GM10266 (cell line): Measurements from ENCODE around the gene EML1.

Experiments used
- DNase-seq: peaks from one replicate; pipeline ENCODE4 v3.0.0; 2012; ENCODE audit errors: extremely low spot score
- TF ChIP-seq, protein P1 (sequence below): IDR thresholded peaks from 2 replicates; pipeline ENCODE4 v1.5.1; 2012; ENCODE audit warnings: mild to moderate bottlenecking, low read depth; ENCODE audit not compliant: control insufficient read depth, insufficient read depth; ENCODE audit errors: missing control alignments

The EML1 gene

DNA sequence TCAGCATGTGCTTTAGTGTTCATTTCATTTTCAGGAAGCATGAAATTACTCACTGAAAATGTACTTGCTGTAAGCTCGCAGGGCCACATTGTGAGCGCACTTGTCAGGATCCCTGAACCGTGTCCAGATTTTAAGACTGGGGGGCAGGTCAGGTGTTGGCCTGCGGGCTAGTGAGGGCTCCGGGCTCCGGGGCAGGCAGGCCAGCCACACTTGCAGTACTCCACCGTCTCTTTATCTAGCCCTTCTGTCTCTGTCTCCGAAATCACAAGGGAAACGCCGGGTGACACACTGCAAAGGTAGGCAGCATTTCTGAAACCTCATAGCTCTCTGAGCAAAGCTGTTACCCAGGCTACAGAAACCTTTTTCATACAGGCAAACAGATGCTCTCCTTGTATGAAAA, 98.7 kb downstream of the EML1 start:
- TF ChIP-seq, protein P1, sequence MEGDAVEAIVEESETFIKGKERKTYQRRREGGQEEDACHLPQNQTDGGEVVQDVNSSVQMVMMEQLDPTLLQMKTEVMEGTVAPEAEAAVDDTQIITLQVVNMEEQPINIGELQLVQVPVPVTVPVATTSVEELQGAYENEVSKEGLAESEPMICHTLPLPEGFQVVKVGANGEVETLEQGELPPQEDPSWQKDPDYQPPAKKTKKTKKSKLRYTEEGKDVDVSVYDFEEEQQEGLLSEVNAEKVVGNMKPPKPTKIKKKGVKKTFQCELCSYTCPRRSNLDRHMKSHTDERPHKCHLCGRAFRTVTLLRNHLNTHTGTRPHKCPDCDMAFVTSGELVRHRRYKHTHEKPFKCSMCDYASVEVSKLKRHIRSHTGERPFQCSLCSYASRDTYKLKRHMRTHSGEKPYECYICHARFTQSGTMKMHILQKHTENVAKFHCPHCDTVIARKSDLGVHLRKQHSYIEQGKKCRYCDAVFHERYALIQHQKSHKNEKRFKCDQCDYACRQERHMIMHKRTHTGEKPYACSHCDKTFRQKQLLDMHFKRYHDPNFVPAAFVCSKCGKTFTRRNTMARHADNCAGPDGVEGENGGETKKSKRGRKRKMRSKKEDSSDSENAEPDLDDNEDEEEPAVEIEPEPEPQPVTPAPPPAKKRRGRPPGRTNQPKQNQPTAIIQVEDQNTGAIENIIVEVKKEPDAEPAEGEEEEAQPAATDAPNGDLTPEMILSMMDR, result no peak
- no peak for DNase-seq

DNA sequence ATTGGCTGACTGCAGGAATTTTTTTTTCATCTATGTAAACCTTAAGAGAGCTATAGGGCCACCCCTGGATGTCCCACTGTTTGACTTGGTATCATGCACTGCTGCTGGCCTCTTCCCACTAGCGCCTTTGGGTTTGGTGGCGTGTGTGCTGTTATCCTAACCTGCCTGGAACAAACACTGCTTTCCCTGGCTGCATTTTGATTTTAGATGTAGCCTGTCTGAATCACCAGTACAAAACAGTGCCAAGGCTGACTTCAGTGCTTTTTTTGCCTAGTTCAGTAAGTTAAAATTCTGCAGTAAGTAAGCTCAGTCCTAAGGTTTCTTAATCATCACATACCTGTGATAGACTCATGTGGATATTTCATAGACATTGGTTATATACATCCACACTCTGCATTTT, 99.2 kb downstream of the EML1 start:
- DNase-seq, result no peak
- TF ChIP-seq, protein P1, result no peak

DNA sequence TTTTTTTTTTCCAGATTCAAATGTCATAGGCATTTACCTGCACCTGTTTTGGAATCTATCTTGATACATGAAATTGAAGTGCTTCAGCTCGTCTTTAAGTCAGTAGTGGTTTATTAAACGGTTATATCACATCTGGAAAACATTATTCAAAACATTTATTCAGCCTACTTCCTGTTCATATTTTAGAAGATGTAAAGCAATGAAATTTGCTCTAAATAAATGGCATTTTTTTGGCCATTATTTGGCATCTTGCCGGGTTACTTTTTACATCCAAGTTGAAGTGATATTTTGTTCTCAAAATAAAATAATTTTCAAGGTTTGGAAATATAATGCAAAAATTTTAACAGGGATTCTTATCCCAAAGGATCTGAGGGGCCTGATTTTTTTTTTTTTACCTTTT, 103.1 kb downstream of the EML1 start:
- no peak for DNase-seq
- TF ChIP-seq, protein P1, result no peak

DNA sequence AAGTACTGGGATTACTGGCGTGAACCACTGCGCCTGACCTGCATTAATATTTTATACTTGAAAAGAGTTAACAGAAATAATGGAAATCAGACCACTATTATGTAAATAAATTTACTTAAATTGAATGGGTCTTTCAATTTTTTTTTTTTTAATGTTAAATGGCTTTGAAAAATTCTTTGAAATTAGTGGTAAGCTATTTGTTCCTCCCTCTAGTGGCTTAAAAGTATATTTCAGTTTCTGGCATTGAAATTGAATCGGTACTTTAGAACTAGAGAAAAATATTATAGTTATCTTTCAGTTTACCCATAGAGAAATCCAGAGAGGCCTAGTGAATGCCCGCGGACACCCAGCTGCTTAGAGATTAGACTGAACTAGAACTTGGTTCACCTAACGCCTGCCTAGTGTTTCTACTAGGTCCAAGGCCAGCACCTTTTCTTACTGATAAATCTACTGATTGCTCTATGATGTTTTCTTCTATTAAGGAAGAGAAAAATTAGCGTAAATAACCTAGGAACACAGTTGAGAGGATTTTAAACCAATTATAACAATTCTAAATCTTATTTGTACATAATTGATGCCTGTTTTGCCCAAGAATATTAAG, 106.5 kb downstream of the EML1 start:
- DNase-seq, result no peak

DNA sequence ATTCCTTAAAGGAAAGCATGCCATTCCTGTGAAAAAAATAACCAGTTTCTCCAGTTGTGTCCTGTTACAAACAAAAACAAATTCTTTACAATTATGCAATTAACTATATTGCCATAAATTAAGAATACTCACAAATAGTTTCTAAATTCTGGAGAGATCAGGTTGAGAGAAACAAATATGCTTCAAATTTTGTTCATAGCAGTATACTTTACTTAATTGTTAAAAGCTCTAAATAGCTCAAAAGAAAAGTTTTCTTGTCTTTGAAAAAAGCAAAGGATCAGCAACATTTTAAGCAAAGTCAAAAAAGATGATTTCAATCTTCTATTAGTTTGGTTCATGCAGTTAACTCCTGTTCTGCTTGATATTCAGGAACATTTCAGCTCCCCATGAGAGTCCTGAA, 109.7 kb downstream of the EML1 start:
- no peak for DNase-seq
- TF ChIP-seq, protein P1, result no peak

More for the DNA sequence above, 106.5 kb downstream of the EML1 start:
- TF ChIP-seq, protein P1, result peak; percentile 22

DNA sequence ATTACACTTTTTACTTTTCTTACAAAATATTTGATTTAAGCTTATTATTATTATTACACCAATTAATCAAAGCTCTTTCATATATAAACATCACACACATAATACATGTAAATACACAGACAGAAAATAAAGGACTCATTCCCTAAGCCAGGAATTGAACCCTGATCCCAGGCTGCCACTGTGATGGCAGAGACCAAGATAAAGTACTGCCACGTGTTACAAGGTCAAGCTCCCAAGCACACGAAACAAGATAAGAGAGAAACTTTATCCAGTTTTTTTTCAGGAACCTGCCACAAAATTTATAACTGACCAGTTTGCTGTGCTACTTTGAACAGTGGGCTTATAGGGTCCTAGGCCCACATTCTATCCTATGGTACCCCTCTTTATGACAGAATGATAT, 111.3 kb downstream of the EML1 start:
- no peak for DNase-seq
- TF ChIP-seq, protein P1, result no peak

DNA sequence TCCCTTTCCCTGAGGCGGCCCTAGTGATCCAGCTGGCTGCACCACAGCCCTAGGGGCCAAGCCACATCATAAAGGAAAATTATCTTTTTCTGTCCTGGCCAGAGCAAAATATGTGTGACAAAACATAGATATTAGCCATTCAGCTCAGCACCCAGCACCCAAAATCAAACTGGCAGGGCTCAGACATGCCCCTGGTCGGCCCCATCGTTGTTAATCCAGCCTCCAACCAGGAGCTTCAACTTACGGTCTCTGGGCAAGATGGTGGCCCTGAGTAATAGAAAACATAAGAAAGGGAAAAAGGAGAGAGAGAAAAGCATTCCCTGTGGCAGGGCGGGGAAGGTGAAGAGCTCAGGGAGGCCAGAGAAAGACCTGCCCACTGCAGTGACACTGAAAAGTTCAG, 111.9 kb downstream of the EML1 start:
- TF ChIP-seq, protein P1, result no peak
- DNase-seq, result no peak
